Activated CD4-positive, alpha-beta T cell treated with anti-CD3 and anti-CD28 coated beads, Interleukin-2, amount 10 ng/mL, durations not matched to agents 24 days and 14 days (primary cell): ENCODE results near the gene CLDN16. TPM values are rescaled to one million over a fixed set of nuclear protein-coding genes. Genes with fewer than 3 reads are reported as not detected.

Source experiments
- DNase-seq: peaks from one replicate; pipeline ENCODE4 v3.0.0; 2022
- H3K27ac Mint-ChIP-seq: one replicate; pipeline ENCODE4 v1.8.0; 2022; ENCODE audit warnings: mild to moderate bottlenecking, mixed read lengths
- H3K27me3 Mint-ChIP-seq: one replicate; pipeline ENCODE4 v1.8.0; 2022; ENCODE audit warnings: mixed read lengths
- H3K36me3 Mint-ChIP-seq: one replicate; pipeline ENCODE4 v1.8.0; 2022; ENCODE audit warnings: low read depth, mild to moderate bottlenecking, mixed read lengths
- H3K4me1 Mint-ChIP-seq: one replicate; pipeline ENCODE4 v1.8.0; 2021; ENCODE audit warnings: mixed read lengths
- H3K4me3 Mint-ChIP-seq: one replicate; pipeline ENCODE4 v1.8.0; 2022; ENCODE audit warnings: mild to moderate bottlenecking, moderate library complexity, mixed read lengths
- H3K9me3 Mint-ChIP-seq: one replicate; pipeline ENCODE4 v1.8.0; 2021; ENCODE audit warnings: mixed read lengths
- intact Hi-C: fragments of 100-400 bp; cut with micrococcal nuclease; formaldehyde crosslinking; loops from one replicate; pipeline ENCODE4 v1.15.1; 2023
- total RNA-seq: library from RNA; stranded (reverse); gene quantifications from 2 replicates; pipeline ENCODE4 v1.2.3, GENCODE V29; 2022

Gene CLDN16
- total RNA-seq, 1 donor from 2014 or later = not detected

- H3K9me3 Mint-ChIP-seq = no peaks in the 10 kb centered on the region
- H3K36me3 Mint-ChIP-seq = no peaks in the 10 kb centered on the region
- H3K4me1 Mint-ChIP-seq = no peaks in the 10 kb centered on the region
- no peak for DNase-seq
- peaks cover 3% of the 10 kb centered on the region for H3K27me3 Mint-ChIP-seq
- intact Hi-C loops = no loop called here
- H3K27ac Mint-ChIP-seq = no peak overlapping the region
- no peak overlapping the region for H3K4me3 Mint-ChIP-seq
Measured at GRCh38 chr3:190396001-190396400, 8.0 kb downstream of the CLDN16 start.

- no peak for DNase-seq
- H3K27ac Mint-ChIP-seq = no peak overlapping the region
- no peak overlapping the region for H3K4me3 Mint-ChIP-seq
- peaks cover 3% of the 10 kb centered on the region for H3K27me3 Mint-ChIP-seq
- H3K9me3 Mint-ChIP-seq = no peaks in the 10 kb centered on the region
- no peaks in the 10 kb centered on the region for H3K4me1 Mint-ChIP-seq
- intact Hi-C loops = no loop called here
- H3K36me3 Mint-ChIP-seq = no peaks in the 10 kb centered on the region
Measured at GRCh38 chr3:190397889-190398288, 9.9 kb downstream of the CLDN16 start.

GRCh38 chr3:190399677-190400076 lies 11.7 kb downstream of the CLDN16 start:
- H3K36me3 Mint-ChIP-seq = no peaks in the 10 kb centered on the region
- no peak for DNase-seq
- no peak overlapping the region for H3K27ac Mint-ChIP-seq
- H3K9me3 Mint-ChIP-seq = no peaks in the 10 kb centered on the region
- no peak overlapping the region for H3K4me3 Mint-ChIP-seq
- intact Hi-C loops = no loop called here
- no peaks in the 10 kb centered on the region for H3K4me1 Mint-ChIP-seq
- H3K27me3 Mint-ChIP-seq = peaks cover 4% of the 10 kb centered on the region

- DNase-seq = no peak
- no peaks in the 10 kb centered on the region for H3K9me3 Mint-ChIP-seq
- H3K4me3 Mint-ChIP-seq = no peak overlapping the region
- H3K27ac Mint-ChIP-seq = no peak overlapping the region
- intact Hi-C loops = no loop called here
- H3K36me3 Mint-ChIP-seq = no peaks in the 10 kb centered on the region
- H3K4me1 Mint-ChIP-seq = no peaks in the 10 kb centered on the region
- peaks cover 3% of the 10 kb centered on the region for H3K27me3 Mint-ChIP-seq
Measured at GRCh38 chr3:190401963-190402362, 14.0 kb downstream of the CLDN16 start.

- intact Hi-C loops = no loop called here
- Mint-ChIP-seq H3K4me1 (no peaks in the 10 kb centered on the region), H3K27me3 (peaks cover 3% of the 10 kb centered on the region), H3K9me3 (no peaks in the 10 kb centered on the region), H3K36me3 (no peaks in the 10 kb centered on the region), H3K4me3 (no peak overlapping the region), H3K27ac (no peak overlapping the region)
- DNase-seq = no peak
Measured at GRCh38 chr3:190404715-190405114, 16.8 kb downstream of the CLDN16 start.

GRCh38 chr3:190414297-190414696 lies 26.3 kb downstream of the CLDN16 start:
- Mint-ChIP-seq H3K4me1 (no peaks in the 10 kb centered on the region), H3K27me3 (no peaks in the 10 kb centered on the region), H3K4me3 (no peak overlapping the region), H3K9me3 (no peaks in the 10 kb centered on the region), H3K27ac (no peak overlapping the region), H3K36me3 (no peaks in the 10 kb centered on the region)
- intact Hi-C loops = no loop called here
- DNase-seq = no peak

GRCh38 chr3:190424108-190424477 lies 36.1 kb downstream of the CLDN16 start:
- H3K27me3 Mint-ChIP-seq = peaks cover 5% of the 10 kb centered on the region
- intact Hi-C loops = loop anchor here (1.0 to 5.0 kb wide), 4 partner anchors 67 to 457 kb away; no protein-coding TSS in a partner anchor
- H3K4me3 Mint-ChIP-seq = no peak overlapping the region
- peaks cover 2% of the 10 kb centered on the region for H3K4me1 Mint-ChIP-seq
- H3K36me3 Mint-ChIP-seq = no peaks in the 10 kb centered on the region
- H3K27ac Mint-ChIP-seq = no peak overlapping the region
- no peaks in the 10 kb centered on the region for H3K9me3 Mint-ChIP-seq
- no peak for DNase-seq

- intact Hi-C loops = loop anchor here (1.0 to 5.0 kb wide), 4 partner anchors 66 to 457 kb away; no protein-coding TSS in a partner anchor
- Mint-ChIP-seq H3K36me3 (no peaks in the 10 kb centered on the region), H3K9me3 (no peaks in the 10 kb centered on the region), H3K27ac (no peak overlapping the region), H3K4me1 (peaks cover 2% of the 10 kb centered on the region), H3K27me3 (peaks cover 5% of the 10 kb centered on the region), H3K4me3 (no peak overlapping the region)
- peak; percentile 72 for DNase-seq
Measured at GRCh38 chr3:190424478-190425439, 36.8 kb downstream of the CLDN16 start.

- Mint-ChIP-seq H3K4me3 (no peak overlapping the region), H3K4me1 (peaks cover 2% of the 10 kb centered on the region), H3K9me3 (no peaks in the 10 kb centered on the region), H3K27ac (no peak overlapping the region), H3K36me3 (no peaks in the 10 kb centered on the region), H3K27me3 (peaks cover 5% of the 10 kb centered on the region)
- DNase-seq = no peak
- intact Hi-C loops = loop anchor here (2.0 kb wide), 2 partner anchors 65 to 201 kb away; no protein-coding TSS in a partner anchor
Measured at GRCh38 chr3:190425833-190426232, 37.9 kb downstream of the CLDN16 start.

- Mint-ChIP-seq H3K4me3 (no peak overlapping the region), H3K36me3 (no peaks in the 10 kb centered on the region), H3K27me3 (peaks cover 7% of the 10 kb centered on the region), H3K9me3 (no peaks in the 10 kb centered on the region), H3K4me1 (peaks cover 2% of the 10 kb centered on the region), H3K27ac (no peak overlapping the region)
- no peak for DNase-seq
- intact Hi-C loops = no loop called here
Measured at GRCh38 chr3:190426806-190427507, 39.0 kb downstream of the CLDN16 start.

- Mint-ChIP-seq H3K4me3 (no peak overlapping the region), H3K27me3 (peaks cover 12% of the 10 kb centered on the region), H3K9me3 (no peaks in the 10 kb centered on the region), H3K27ac (no peak overlapping the region), H3K4me1 (peaks cover 2% of the 10 kb centered on the region), H3K36me3 (no peaks in the 10 kb centered on the region)
- intact Hi-C loops = no loop called here
- DNase-seq = no peak
Measured at GRCh38 chr3:190429681-190430080, 41.7 kb downstream of the CLDN16 start.

GRCh38 chr3:190430906-190431305 lies 42.9 kb downstream of the CLDN16 start:
- H3K27ac Mint-ChIP-seq = no peak overlapping the region
- H3K9me3 Mint-ChIP-seq = peaks cover 3% of the 10 kb centered on the region
- no peak for DNase-seq
- no peak overlapping the region for H3K4me3 Mint-ChIP-seq
- no peaks in the 10 kb centered on the region for H3K4me1 Mint-ChIP-seq
- no peaks in the 10 kb centered on the region for H3K36me3 Mint-ChIP-seq
- H3K27me3 Mint-ChIP-seq = peaks cover 17% of the 10 kb centered on the region
- intact Hi-C loops = no loop called here

- H3K4me3 Mint-ChIP-seq = no peak overlapping the region
- peaks cover 3% of the 10 kb centered on the region for H3K4me1 Mint-ChIP-seq
- no peak for DNase-seq
- no peaks in the 10 kb centered on the region for H3K36me3 Mint-ChIP-seq
- peaks cover 24% of the 10 kb centered on the region for H3K27me3 Mint-ChIP-seq
- intact Hi-C loops = no loop called here
- H3K27ac Mint-ChIP-seq = no peak overlapping the region
- H3K9me3 Mint-ChIP-seq = peaks cover 3% of the 10 kb centered on the region
Measured at GRCh38 chr3:190432216-190432615, 44.3 kb downstream of the CLDN16 start.

- peaks cover 3% of the 10 kb centered on the region for H3K9me3 Mint-ChIP-seq
- H3K4me1 Mint-ChIP-seq = peaks cover 3% of the 10 kb centered on the region
- no peak overlapping the region for H3K4me3 Mint-ChIP-seq
- H3K27ac Mint-ChIP-seq = no peak overlapping the region
- no peaks in the 10 kb centered on the region for H3K36me3 Mint-ChIP-seq
- DNase-seq = no peak
- intact Hi-C loops = no loop called here
- H3K27me3 Mint-ChIP-seq = peaks cover 24% of the 10 kb centered on the region
Measured at GRCh38 chr3:190433626-190434025, 45.7 kb downstream of the CLDN16 start.
